ENCODE measurements around the gene SYNPR.

Gene SYNPR

DNA sequence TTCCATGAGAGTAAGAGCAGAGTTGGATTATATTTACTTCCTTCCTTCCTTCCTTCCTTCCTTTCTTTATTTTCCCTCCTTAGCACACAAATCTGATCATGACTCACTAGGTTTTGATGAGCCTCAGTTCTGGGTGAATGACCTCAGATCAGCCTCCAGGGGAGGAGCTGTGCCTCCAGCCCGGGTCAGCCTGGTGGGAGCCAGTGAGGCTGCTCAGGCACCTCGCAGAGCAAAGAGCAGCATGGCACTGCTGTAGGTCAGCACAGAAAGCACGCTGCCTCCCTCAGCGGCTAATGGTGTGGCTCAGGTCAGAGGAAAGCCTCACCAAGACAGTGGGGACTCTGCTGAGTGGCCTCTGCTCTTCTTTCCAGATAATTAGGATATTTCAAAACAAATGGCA, 108.5 kb downstream of the SYNPR start:
- DNase-seq (ENCODE audit: low spot score): no peak

GRCh38 chr3:63387568-63387967, 109.5 kb downstream of the SYNPR start:
- no peak for DNase-seq (ENCODE audit: low spot score)

DNA sequence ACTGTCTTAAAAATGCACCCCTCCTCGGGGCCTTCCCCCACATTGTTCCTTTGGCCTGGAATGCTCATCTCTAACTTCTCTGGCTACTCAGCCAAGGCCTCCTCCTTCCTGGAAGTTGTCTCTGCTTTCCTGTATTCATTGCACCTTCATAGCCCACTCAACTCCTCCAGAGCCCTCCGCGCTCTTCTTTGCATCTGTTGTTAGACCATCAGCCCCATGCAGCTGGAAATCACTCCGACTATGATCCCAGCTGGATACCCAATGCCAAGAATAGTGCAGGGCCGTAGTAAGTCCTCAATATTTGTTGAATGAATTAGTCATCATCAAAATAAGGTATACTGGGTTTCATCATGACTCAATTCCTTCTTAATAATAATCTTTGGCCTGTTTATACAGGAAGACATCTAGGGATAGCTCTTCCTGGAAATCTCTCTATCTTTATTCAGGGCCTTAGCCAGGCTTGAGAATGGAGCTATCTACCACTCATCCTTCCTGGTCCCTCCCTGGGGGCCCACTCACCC, 112.7 kb downstream of the SYNPR start:
- no peak for DNase-seq (ENCODE audit: low spot score)

DNA sequence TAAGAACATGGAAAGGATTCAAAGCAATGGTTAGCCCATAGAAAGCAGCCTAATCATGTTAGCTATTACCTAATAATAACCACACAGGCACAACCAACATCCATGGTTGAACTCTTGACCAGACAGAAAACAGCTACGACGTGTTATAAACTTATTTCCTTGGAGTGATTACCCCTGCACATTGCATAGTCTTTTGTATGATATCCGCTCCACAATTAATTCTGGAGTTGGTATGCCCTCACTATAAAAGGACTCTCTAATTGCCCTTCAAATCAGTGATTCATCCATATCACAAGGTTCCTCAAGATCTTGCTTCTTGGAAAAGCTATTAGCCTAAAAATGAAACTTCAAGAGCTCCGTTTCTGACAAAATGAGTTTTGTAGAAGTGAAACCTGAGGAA, 117.9 kb downstream of the SYNPR start:
- peak; percentile 11 for DNase-seq (ENCODE audit: low spot score)

- DNase-seq (ENCODE audit: low spot score): peak; percentile 77
Measured at GRCh38 chr3:63400246-63400860, 122.2 kb downstream of the SYNPR start.

- no peak for DNase-seq (ENCODE audit: low spot score)
Measured at GRCh38 chr3:63405882-63406281, 127.8 kb downstream of the SYNPR start.

GRCh38 chr3:63413523-63413922, 135.4 kb downstream of the SYNPR start:
- DNase-seq (ENCODE audit: low spot score): no peak

- no peak for DNase-seq (ENCODE audit: low spot score)
Measured at GRCh38 chr3:63414607-63415006, 136.5 kb downstream of the SYNPR start.

DNA sequence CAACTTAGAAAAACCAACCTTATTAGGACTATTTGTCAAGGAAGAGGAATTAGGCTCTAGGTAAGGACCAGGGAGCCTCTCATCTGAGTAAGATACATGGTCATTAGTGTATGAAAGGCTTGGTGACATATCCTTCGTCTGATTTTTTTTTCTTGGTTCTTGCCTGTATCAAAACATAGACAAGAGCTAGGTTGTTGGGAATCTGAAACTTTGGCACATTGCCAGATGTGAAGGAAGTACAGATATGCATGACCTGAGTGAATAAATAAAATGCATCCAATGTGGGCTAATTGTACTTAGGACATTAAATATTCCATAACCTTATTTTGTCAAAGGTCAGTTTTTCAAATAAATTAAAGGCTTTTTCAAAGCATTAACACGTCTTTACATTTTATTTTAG, 151.8 kb downstream of the SYNPR start:
- DNase-seq (ENCODE audit: low spot score): no peak

DNA sequence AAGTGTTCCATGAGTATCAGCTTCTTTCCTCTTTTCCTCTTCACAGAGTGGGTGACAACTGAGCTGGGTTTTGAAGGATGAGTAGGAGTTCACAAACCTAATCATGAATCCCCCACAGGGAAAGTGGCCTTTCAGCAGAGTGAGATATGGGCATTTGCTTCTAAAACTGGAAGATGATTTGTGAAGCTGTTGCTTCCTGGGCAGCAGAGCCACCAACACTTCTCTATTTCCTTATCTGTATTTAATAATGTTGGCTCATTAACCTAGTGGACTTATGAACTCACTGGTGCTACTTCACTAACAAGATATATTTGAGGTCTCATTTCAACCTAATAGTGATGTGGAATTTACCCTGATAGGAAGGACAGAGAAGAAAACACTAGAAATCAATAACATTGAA, 152.8 kb downstream of the SYNPR start:
- no peak for DNase-seq (ENCODE audit: low spot score)

DNA sequence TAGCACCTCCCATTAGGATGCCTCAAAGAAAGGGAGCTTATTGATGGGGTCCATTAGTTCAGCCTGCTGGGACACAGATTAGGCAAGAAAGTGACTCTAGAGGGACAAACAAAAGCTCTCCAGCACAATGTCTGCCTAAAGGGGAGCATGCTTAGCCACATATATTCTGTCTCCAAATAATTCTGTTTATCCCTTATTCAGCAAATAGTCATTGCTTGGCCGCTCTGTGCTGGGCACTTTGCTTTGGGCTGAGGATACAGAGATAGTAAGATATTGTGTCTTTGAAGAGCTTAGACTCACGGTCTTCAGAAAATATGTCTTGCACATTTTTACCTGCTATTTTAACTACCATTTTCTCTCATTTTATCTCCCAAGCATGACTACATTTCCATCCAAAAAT, 159.8 kb downstream of the SYNPR start:
- no peak for DNase-seq (ENCODE audit: low spot score)

DNA sequence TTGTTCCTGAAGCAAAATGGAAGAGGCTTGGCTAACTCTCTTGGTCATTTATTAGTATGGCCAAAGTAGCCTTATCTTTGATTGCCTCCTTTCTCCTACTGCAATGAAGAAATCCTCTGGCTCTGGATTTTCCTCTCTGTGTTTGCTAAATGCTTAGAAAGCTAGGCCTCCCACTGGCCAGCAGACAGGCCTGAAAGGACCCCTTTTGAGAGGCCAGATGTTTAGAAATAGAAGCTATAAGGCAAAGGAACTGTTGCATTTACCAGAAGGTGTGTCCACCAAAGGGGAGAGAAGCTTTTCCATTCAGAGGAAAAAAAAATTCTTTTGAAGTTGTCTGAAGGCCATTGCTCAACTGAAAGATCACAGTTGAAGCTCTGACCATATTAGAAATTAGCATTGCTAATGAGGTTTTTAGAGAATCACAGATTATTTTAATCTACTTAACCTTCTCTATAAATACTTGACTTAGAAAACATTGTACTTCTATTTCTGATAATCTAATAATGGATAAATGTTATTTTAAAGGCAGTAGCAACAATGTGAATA, 160.8 kb downstream of the SYNPR start:
- no peak for DNase-seq (ENCODE audit: low spot score)

DNA sequence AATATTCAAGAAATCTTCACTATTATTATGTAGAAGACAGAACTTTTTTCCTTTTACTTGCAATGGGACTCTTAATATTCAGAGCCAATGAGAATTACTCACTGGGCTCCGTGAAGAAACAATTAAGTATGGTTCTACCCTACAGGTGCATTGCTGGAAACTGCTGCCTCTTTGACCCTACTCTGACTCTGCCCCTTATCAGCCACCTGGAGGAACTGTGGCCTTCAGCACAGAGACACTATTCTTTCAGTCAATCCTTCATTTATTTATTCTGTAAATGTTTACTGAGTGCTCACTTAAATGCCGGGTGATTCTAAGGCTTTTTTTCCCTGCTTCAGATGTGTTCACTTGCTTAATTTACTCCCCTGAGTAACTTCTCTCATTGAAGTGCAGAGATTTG, 163.2 kb downstream of the SYNPR start:
- no peak for DNase-seq (ENCODE audit: low spot score)

DNA sequence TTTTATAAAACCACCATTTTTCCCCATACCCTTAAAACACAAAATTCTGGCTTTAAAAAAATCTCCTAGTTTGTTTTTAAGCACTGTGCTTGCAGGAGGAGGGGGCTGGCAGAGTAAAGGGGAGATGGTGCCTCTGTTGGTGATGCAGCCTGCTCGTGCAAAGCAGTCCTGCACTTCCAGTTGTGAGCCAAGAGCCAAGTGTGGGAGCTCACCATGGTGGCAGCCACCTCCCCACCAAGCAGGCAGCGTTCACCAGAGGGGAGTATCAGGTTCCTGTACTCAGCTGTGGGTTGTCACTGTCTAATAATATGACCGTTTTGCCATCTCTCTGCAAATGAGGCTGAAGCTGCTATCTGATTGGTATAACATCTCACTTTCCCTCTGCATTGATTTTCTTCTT, 164.8 kb downstream of the SYNPR start:
- DNase-seq (ENCODE audit: low spot score): no peak

- no peak for DNase-seq (ENCODE audit: low spot score)
Measured at GRCh38 chr3:63450023-63450422, 171.9 kb downstream of the SYNPR start.

- DNase-seq (ENCODE audit: low spot score): no peak
Measured at GRCh38 chr3:63450634-63451363, 172.7 kb downstream of the SYNPR start.

DNA sequence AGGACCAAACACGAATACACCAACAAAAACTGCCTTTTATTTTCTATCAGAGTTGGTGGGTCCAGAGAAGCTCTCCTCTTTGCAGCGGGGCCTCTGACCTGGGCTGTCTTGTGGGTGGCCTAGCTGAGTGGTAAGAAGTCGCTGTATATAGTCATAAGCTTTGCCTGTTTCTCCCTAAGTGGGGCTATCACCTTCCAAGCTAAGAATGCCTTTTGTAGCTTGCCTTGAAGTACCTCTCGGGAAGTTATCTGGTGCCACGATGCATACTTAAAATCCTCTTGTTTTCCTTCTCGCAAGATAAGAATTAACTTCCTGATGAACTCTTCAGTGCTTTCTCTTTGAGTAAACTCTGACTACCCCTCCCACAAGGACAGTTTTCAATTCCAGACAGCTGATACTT, 178.8 kb downstream of the SYNPR start:
- DNase-seq (ENCODE audit: low spot score): no peak

- no peak for DNase-seq (ENCODE audit: low spot score)
Measured at GRCh38 chr3:63458405-63458804, 180.3 kb downstream of the SYNPR start.

DNA sequence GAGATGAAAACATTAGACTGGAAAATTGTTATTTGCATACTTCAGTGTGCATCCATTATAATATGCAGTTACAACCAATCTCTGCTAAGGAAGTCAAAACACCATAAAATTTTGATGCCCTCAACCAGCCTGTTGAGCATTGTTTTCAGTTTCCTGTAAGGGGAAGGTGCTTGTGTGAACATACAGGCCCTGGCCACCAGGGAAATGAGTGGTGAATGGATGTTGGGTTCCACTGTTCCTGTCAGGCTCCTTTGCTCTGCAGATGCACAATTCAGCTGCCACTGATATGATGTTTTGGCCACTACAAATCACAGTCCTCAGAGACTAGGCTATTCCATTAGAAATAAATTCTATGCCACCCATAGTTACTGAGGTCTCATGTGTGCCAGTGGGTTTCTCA, 184.6 kb downstream of the SYNPR start:
- no peak for DNase-seq (ENCODE audit: low spot score)

- no peak for DNase-seq (ENCODE audit: low spot score)
Measured at GRCh38 chr3:63467392-63467791, 189.3 kb downstream of the SYNPR start.

- no peak for DNase-seq (ENCODE audit: low spot score)
Measured at GRCh38 chr3:63470745-63471144, 192.6 kb downstream of the SYNPR start.

- peak; percentile 81 for DNase-seq (ENCODE audit: low spot score)
Measured at GRCh38 chr3:63471781-63472180, 193.7 kb downstream of the SYNPR start.

GRCh38 chr3:63473641-63474166, 195.6 kb downstream of the SYNPR start:
- peak; percentile 34 for DNase-seq (ENCODE audit: low spot score)

Measured in putamen (tissue), 1 donor.